Panc1 (cell line): ENCODE measurements around the gene UBE3B. TPM values are rescaled to one million over a fixed set of nuclear protein-coding genes. Genes with fewer than 3 reads are reported as not detected.

ENCODE experiments used
- ATAC-seq: fragments of 200-7000 bp; cut with Tn5 transposase; 2 replicates; pipeline ENCODE4 v1.9.1; 2020; ENCODE audit warnings: mild to moderate bottlenecking, moderate library complexity
- BruUV-seq: library from RNA; stranded (reverse); fragments of 400-500 nt; replicated peaks from 2 replicates; lab custom pipeline; 2021; lab: Mats Ljungman, UMichigan
- CTCF ChIA-PET: fragments of 300-600 bp; sonication (Branson Sonifier 250); formaldehyde crosslinking; loops from one replicate; lab custom pipeline; 2022; ENCODE audit warnings: antibody characterized with exemption; lab: Charles Lee
- POLR2A ChIA-PET: fragments of 300-600 bp; sonication (Branson Sonifier 250); formaldehyde crosslinking; loops from one replicate; lab custom pipeline; 2022; ENCODE audit warnings: antibody characterized with exemption; lab: Charles Lee
- DNase-seq: peaks from one replicate; pipeline ENCODE4 v3.0.0-alpha.2; 2010; ENCODE audit warnings: low read depth, low spot score
- H3K27ac ChIP-seq: 2 replicates; pipeline ENCODE4 v1.5.1; 2011; ENCODE audit warnings: mild to moderate bottlenecking, low read length, inconsistent platforms
- H3K27me3 ChIP-seq: fragments of 200-500 bp; sonication (Bioruptor generic); 2 replicates; pipeline ENCODE4 v1.6.0; 2014; ENCODE audit warnings: low read length, inconsistent platforms; ENCODE audit not compliant: control insufficient read depth, insufficient read depth
- H3K36me3 ChIP-seq: fragments of 200-500 bp; sonication (Bioruptor generic); 2 replicates; pipeline ENCODE4 v1.5.1; 2014; ENCODE audit warnings: inconsistent platforms, mild to moderate bottlenecking, low read length, moderate library complexity; ENCODE audit not compliant: control insufficient read depth, insufficient read depth
- H3K4me1 ChIP-seq: 2 replicates; pipeline ENCODE4 v1.5.1; 2011; ENCODE audit warnings: inconsistent platforms, mild to moderate bottlenecking, low read length, moderate library complexity; ENCODE audit not compliant: control insufficient read depth, insufficient read depth
- H3K4me3 ChIP-seq, 2 experiments: 2 replicates each; pipeline ENCODE4 v1.5.1; 2011 to 2012; ENCODE audit warnings: low read depth in 2 of 2, low read length in 2 of 2, mild to moderate bottlenecking in 2 of 2, inconsistent platforms in 1 of 2, moderate library complexity in 1 of 2
- H3K9me3 ChIP-seq: fragments of 200-500 bp; sonication (Bioruptor generic); 2 replicates; pipeline ENCODE4 v1.5.1; 2014; ENCODE audit warnings: low read depth, mild to moderate bottlenecking, inconsistent platforms, low read length, moderate library complexity; ENCODE audit not compliant: control insufficient read depth, insufficient read depth
- POLR2AphosphoS5 ChIP-seq: IDR thresholded peaks from 2 replicates; pipeline ENCODE4 v1.6.1; 2012; ENCODE audit warnings: mild to moderate bottlenecking, low read depth, low read length, moderate library complexity
- SIN3A ChIP-seq: IDR thresholded peaks from 2 replicates; pipeline ENCODE4 v1.6.1; 2012; ENCODE audit warnings: low read depth, mild to moderate bottlenecking, low read length, moderate library complexity, borderline replicate concordance; ENCODE audit not compliant: insufficient read depth
- TCF7L2 ChIP-seq: IDR thresholded peaks from 2 replicates; pipeline ENCODE4 v1.6.1; 2011; ENCODE audit warnings: mild to moderate bottlenecking, low read depth, low read length, inconsistent platforms
- in situ Hi-C: cut with HindIII; loops from 2 replicates; pipeline ENCODE4 v1.10.0; 2016; ENCODE audit warnings: low sequenced_read_pairs, low pct_unique_long_range_greater_than_20kb
- intact Hi-C: fragments of 100-400 bp; cut with micrococcal nuclease; formaldehyde crosslinking; loops from one replicate; pipeline ENCODE4 v1.10.0; 2022; ENCODE audit not compliant: unreplicated experiment
- total RNA-seq: library from RNA; stranded (reverse); gene quantifications from one replicate; pipeline ENCODE4 v1.2.1, GENCODE V29; 2021; ENCODE audit not compliant: unreplicated experiment
- TF ChIP-seq, protein P1 (sequence below), 2 experiments: IDR thresholded peaks; 2 replicates each; pipeline ENCODE4 v1.6.1; 2011 to 2012; ENCODE audit warnings: low read depth in 2 of 2, control low read depth in 1 of 2, low read length in 1 of 2, mild to moderate bottlenecking in 1 of 2, moderate library complexity in 1 of 2; ENCODE audit not compliant: insufficient read depth in 1 of 2
- TF ChIP-seq, protein P2 (sequence below): fragments of 450-650 bp; IDR thresholded peaks from 2 replicates; pipeline ENCODE4 v1.5.1; 2017; ENCODE audit warnings: mild to moderate bottlenecking

UBE3B gene
- total RNA-seq, 1 experiment from 2014 or later: 38.9 TPM

DNA sequence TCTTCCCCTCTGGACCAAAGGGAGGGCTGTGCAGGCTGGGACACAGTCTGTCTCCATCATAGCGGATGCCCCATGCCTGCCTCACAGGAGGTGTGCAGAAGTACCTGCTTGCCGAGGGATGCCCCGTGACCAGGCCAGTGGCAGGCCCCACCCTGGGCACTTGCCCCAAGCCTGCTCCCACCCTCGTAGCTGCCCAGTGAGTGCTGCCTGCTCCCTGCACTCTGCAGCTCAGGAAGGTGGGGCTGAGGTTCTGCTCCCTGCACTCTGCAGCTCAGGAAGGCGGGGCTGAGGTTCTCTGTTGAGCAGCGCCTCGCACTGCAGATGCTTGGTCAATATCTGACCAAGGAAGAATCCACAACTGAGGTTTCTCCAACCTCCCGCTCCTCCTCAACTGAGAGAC is 89.0 kb downstream of the UBE3B start:
- POLR2A ChIA-PET: no interaction called here
- ATAC-seq: no peak
- Histone ChIP-seq H3K9me3 (no peaks in the 10 kb centered on the region), H3K27me3 (no peaks in the 10 kb centered on the region), H3K27ac (no peak overlapping the region), H3K4me3 (no peak overlapping the region), H3K4me1 (no peaks in the 10 kb centered on the region), H3K36me3 (no peaks in the 10 kb centered on the region)
- intact Hi-C loops (no loop called here), in situ Hi-C loops (no loop called here)
- DNase-seq: no peak
- TF ChIP-seq TCF7L2: no peak
- no peak for TF ChIP-seq POLR2AphosphoS5
- BruUV-seq: no TSS peak
- CTCF ChIA-PET: no interaction called here

DNA sequence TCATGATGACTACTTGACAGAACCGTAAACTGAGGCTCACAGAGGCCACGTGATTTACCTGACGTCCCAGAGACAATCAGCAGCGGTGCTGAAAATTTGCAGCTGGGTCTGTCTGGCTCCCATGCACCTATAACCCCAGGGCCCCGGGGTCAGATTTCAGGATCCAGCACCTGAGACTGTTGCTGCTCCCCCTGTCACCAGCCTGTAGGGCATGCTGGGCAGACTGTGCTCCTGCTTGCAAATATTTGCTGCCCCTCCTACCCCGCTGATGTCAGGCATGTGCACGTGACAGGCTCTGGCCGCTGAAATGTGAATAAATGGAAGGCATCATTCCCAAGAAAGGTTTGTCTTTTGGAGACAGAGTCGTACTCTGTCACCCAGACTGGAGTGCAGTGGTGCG is 89.9 kb downstream of the UBE3B start:
- Histone ChIP-seq H3K27me3 (no peaks in the 10 kb centered on the region), H3K4me3 (no peak overlapping the region), H3K36me3 (no peaks in the 10 kb centered on the region), H3K27ac (no peak overlapping the region), H3K9me3 (no peaks in the 10 kb centered on the region), H3K4me1 (no peaks in the 10 kb centered on the region)
- ChIA-PET POLR2A (no interaction called here), CTCF (interaction anchor here (0.7 kb wide), 1 partner anchor 27 kb away, joined by 4 read pairs; no protein-coding TSS in a partner anchor)
- no TSS peak for BruUV-seq
- TF ChIP-seq TCF7L2 (no peak), SIN3A (no peak), POLR2AphosphoS5 (no peak)
- TF ChIP-seq, protein P1, sequence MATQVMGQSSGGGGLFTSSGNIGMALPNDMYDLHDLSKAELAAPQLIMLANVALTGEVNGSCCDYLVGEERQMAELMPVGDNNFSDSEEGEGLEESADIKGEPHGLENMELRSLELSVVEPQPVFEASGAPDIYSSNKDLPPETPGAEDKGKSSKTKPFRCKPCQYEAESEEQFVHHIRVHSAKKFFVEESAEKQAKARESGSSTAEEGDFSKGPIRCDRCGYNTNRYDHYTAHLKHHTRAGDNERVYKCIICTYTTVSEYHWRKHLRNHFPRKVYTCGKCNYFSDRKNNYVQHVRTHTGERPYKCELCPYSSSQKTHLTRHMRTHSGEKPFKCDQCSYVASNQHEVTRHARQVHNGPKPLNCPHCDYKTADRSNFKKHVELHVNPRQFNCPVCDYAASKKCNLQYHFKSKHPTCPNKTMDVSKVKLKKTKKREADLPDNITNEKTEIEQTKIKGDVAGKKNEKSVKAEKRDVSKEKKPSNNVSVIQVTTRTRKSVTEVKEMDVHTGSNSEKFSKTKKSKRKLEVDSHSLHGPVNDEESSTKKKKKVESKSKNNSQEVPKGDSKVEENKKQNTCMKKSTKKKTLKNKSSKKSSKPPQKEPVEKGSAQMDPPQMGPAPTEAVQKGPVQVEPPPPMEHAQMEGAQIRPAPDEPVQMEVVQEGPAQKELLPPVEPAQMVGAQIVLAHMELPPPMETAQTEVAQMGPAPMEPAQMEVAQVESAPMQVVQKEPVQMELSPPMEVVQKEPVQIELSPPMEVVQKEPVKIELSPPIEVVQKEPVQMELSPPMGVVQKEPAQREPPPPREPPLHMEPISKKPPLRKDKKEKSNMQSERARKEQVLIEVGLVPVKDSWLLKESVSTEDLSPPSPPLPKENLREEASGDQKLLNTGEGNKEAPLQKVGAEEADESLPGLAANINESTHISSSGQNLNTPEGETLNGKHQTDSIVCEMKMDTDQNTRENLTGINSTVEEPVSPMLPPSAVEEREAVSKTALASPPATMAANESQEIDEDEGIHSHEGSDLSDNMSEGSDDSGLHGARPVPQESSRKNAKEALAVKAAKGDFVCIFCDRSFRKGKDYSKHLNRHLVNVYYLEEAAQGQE (IDR thresholded peaks at IDR 0.05; ENCODE audit: insufficient read depth in 1 of 2, low read depth in 2 of 2, low read length in 1 of 2): no peak
- TF ChIP-seq, protein P2, sequence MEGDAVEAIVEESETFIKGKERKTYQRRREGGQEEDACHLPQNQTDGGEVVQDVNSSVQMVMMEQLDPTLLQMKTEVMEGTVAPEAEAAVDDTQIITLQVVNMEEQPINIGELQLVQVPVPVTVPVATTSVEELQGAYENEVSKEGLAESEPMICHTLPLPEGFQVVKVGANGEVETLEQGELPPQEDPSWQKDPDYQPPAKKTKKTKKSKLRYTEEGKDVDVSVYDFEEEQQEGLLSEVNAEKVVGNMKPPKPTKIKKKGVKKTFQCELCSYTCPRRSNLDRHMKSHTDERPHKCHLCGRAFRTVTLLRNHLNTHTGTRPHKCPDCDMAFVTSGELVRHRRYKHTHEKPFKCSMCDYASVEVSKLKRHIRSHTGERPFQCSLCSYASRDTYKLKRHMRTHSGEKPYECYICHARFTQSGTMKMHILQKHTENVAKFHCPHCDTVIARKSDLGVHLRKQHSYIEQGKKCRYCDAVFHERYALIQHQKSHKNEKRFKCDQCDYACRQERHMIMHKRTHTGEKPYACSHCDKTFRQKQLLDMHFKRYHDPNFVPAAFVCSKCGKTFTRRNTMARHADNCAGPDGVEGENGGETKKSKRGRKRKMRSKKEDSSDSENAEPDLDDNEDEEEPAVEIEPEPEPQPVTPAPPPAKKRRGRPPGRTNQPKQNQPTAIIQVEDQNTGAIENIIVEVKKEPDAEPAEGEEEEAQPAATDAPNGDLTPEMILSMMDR: no peak
- in situ Hi-C loops: no loop called here
- ATAC-seq (no peak), DNase-seq (no peak)
- intact Hi-C loops: no loop called here

DNA sequence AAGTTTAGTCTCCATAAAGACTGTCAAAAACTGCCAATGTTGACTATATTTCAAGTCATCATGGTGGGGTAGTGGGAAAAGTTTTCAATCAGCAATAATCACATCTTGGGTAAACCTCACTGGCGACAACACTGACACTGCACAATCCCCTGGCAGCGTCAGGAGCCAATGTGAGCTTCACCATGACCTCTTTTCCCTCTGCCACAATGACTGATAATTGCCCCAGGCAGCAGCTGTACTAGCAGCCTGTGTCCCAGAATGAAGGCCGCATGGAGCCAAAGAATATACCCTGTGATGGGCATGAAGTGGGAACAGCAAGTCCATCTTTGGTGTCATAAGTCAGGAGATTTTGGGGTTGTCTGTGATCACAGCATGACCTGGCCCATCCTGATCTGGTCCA is 90.5 kb downstream of the UBE3B start:
- H3K9me3 ChIP-seq: no peaks in the 10 kb centered on the region
- no peaks in the 10 kb centered on the region for H3K4me1 ChIP-seq
- no peaks in the 10 kb centered on the region for H3K36me3 ChIP-seq
- intact Hi-C loops (no loop called here), in situ Hi-C loops (no loop called here)
- no peak overlapping the region for H3K27ac ChIP-seq
- ChIA-PET POLR2A (no interaction called here), CTCF (no interaction called here)
- H3K27me3 ChIP-seq: no peaks in the 10 kb centered on the region
- DNase-seq: no peak
- H3K4me3 ChIP-seq: no peak overlapping the region
- BruUV-seq: no TSS peak
- TF ChIP-seq SIN3A: no peak
- ATAC-seq: no peak
